HTR-8/SVneo (cell line): Measurements from ENCODE around the gene CYP4F2.
"Not testable (repeated sequence)": the region's sequence is repeated elsewhere in the genome, so short reads cannot be mapped to it uniquely, and the experiment has no call there.

Experiments used
- DNase-seq: peaks from one replicate; pipeline ENCODE4 v3.0.0; 2011; ENCODE audit warnings: low spot score, mixed read lengths; ENCODE audit not compliant: insufficient read length
- FAIRE-seq: peaks from 2 replicates; lab custom pipeline; 2011; peaks lifted over from hg19 to GRCh38; lab: Jason Lieb, UNC

Gene CYP4F2

GRCh38 chr19:15828611-15829305, 69.1 kb downstream of the CYP4F2 start:
- FAIRE-seq, DNase-seq: not testable (repeated sequence)

GRCh38 chr19:15828121-15828610, 69.7 kb downstream of the CYP4F2 start:
- no peak for DNase-seq
- FAIRE-seq, result no peak
